NOMO-1 (cell line): ENCODE results near the gene ZBTB6.
A peak's percentile ranks its signal among the peaks of the same experiment; 100 is the strongest.
"Not testable (repeated sequence)": the region's sequence is repeated elsewhere in the genome, so short reads cannot be mapped to it uniquely, and the experiment has no call there.

ENCODE experiments used
- DNase-seq, 2 experiments: peaks; one replicate each; lab custom pipeline; 2025; ENCODE audit not compliant: unreplicated experiment in 2 of 2; lab: John Stamatoyannopoulos, UW

Gene ZBTB6

GRCh38 chr9:122929796-122930354 is 16.8 kb upstream of the ZBTB6 start:
- DNase-seq, result no peak

- DNase-seq, result no peak
Measured at GRCh38 chr9:122923947-122924346, 10.8 kb upstream of the ZBTB6 start.

- no peak for DNase-seq
Measured at GRCh38 chr9:122922713-122923112, 9.6 kb upstream of the ZBTB6 start.

GRCh38 chr9:122918310-122918709 is 5.2 kb upstream of the ZBTB6 start:
- DNase-seq, result no peak

GRCh38 chr9:122912671-122912963 is 506 bp downstream of the ZBTB6 start:
- no peak for DNase-seq

- DNase-seq, result not testable (repeated sequence)
Measured at GRCh38 chr9:122906122-122906521, 7.0 kb downstream of the ZBTB6 start.

GRCh38 chr9:122904823-122905710 is 8.1 kb downstream of the ZBTB6 start, which contains the start of gene RC3H2:
Gene RC3H2 (minus strand): TSS chr9:122905359. CDS start chr9:122897509, 7,850 bp downstream.
- peak; percentile 96 to 97 for DNase-seq

- DNase-seq, result peak in 1 of 2 experiments; percentile 22
Measured at GRCh38 chr9:122904466-122904822, 8.7 kb downstream of the ZBTB6 start.

- DNase-seq, result no peak
Measured at GRCh38 chr9:122900791-122901190, 12.3 kb downstream of the ZBTB6 start.

GRCh38 chr9:122897969-122898368 is 15.2 kb downstream of the ZBTB6 start:
- DNase-seq, result no peak

- DNase-seq, result no peak
Measured at GRCh38 chr9:122888480-122888879, 24.6 kb downstream of the ZBTB6 start.

- no peak for DNase-seq
Measured at GRCh38 chr9:122883125-122883524, 30.0 kb downstream of the ZBTB6 start.

- no peak for DNase-seq
Measured at GRCh38 chr9:122879443-122879842, 33.7 kb downstream of the ZBTB6 start.

- DNase-seq, result no peak
Measured at GRCh38 chr9:122875523-122875922, 37.6 kb downstream of the ZBTB6 start.

- DNase-seq, result not testable (repeated sequence)
Measured at GRCh38 chr9:122867276-122867675, 45.8 kb downstream of the ZBTB6 start.

- DNase-seq, result no peak
Measured at GRCh38 chr9:122866079-122866478, 47.0 kb downstream of the ZBTB6 start.

- no peak for DNase-seq
Measured at GRCh38 chr9:122865300-122865699, 47.8 kb downstream of the ZBTB6 start.

- DNase-seq, result no peak
Measured at GRCh38 chr9:122863407-122863806, 49.7 kb downstream of the ZBTB6 start.

GRCh38 chr9:122860319-122861142 is 52.6 kb downstream of the ZBTB6 start:
- DNase-seq, result no peak
